Measurements from ENCODE around the gene SLC35A2. TPM values are rescaled to one million over a fixed set of nuclear protein-coding genes. Genes with fewer than 3 reads are reported as not detected.

Gene SLC35A2
- 10 to 100 TPM; 12.7 to 14.1 TPM for total RNA-seq

- peak; percentile 87 for DNase-seq
- POLR2A ChIA-PET = interaction anchor here (0.5 to 3.0 kb wide), 11 partner anchors 14 to 264 kb away, joined by 3 to 21 read pairs (median 5); partner anchors contain the start of genes PQBP1 and TIMM17B
Observed at GRCh38 chrX:48911412-48912182, at the start of gene SLC35A2. Gene SLC35A2 (minus strand): TSS chrX:48911646. CDS start chrX:48911636, 10 bp downstream.

GRCh38 chrX:48960291-48960690 lies 48.8 kb upstream of the SLC35A2 start:
- POLR2A ChIA-PET = no interaction called here

More at GRCh38 chrX:48911412-48912182, at the start of gene SLC35A2:
- H3K36me3 Mint-ChIP-seq = no peaks in the 10 kb centered on the region
- no peaks in the 10 kb centered on the region for H3K9me3 Mint-ChIP-seq
- peaks cover 26% of the 10 kb centered on the region for H3K4me1 Mint-ChIP-seq
- H3K27me3 Mint-ChIP-seq = no peaks in the 10 kb centered on the region
- H3K27ac Mint-ChIP-seq = peak within 1 kb of the TSS; percentile 93
- peak within 1 kb of the TSS; percentile 93 for H3K4me3 Mint-ChIP-seq
- peak; percentile 85 for ATAC-seq (ENCODE audit: low read depth)

GRCh38 chrX:48958635-48959094 lies 47.2 kb upstream of the SLC35A2 start:
- Mint-ChIP-seq H3K9me3 (no peaks in the 10 kb centered on the region), H3K4me3 (peak overlapping the region; percentile 98), H3K27ac (peak overlapping the region; percentile 100), H3K27me3 (no peaks in the 10 kb centered on the region), H3K4me1 (peaks cover 6% of the 10 kb centered on the region), H3K36me3 (no peaks in the 10 kb centered on the region)
- POLR2A ChIA-PET = interaction anchor here (0.6 to 2.6 kb wide), 20 partner anchors 12 to 299 kb away, joined by 3 to 19 read pairs (median 4); partner anchors contain the start of genes GRIPAP1, HDAC6, KCND1 and PQBP1
- ATAC-seq (ENCODE audit: low read depth) = no peak
- DNase-seq = no peak

More at GRCh38 chrX:48960291-48960690, 48.8 kb upstream of the SLC35A2 start:
- Mint-ChIP-seq H3K4me1 (peaks cover 6% of the 10 kb centered on the region), H3K9me3 (no peaks in the 10 kb centered on the region), H3K27ac (no peak overlapping the region), H3K4me3 (peak overlapping the region; percentile 41), H3K27me3 (no peaks in the 10 kb centered on the region), H3K36me3 (peaks cover 2% of the 10 kb centered on the region)
- DNase-seq = no peak
- ATAC-seq (ENCODE audit: low read depth) = no peak

- ATAC-seq (ENCODE audit: low read depth) = peak; percentile 86
- Mint-ChIP-seq H3K4me3 (peak overlapping the region; percentile 98), H3K27me3 (no peaks in the 10 kb centered on the region), H3K9me3 (no peaks in the 10 kb centered on the region), H3K27ac (peak overlapping the region; percentile 100), H3K36me3 (no peaks in the 10 kb centered on the region), H3K4me1 (peaks cover 8% of the 10 kb centered on the region)
- POLR2A ChIA-PET = interaction anchor here (0.6 to 2.6 kb wide), 23 partner anchors 12 to 300 kb away, joined by 3 to 19 read pairs (median 4); partner anchors contain the start of genes GRIPAP1, HDAC6, KCND1 and PQBP1
- peak; percentile 92 for DNase-seq
Observed at GRCh38 chrX:48957827-48958634, 46.6 kb upstream of the SLC35A2 start.

GRCh38 chrX:48957477-48957826 lies 46.0 kb upstream of the SLC35A2 start, which contains the start of gene OTUD5:
Gene OTUD5 (minus strand): TSS chrX:48957607. CDS start chrX:48957570, 37 bp downstream.
- no peaks in the 10 kb centered on the region for H3K9me3 Mint-ChIP-seq
- POLR2A ChIA-PET = interaction anchor here (0.8 to 2.6 kb wide), 10 partner anchors 11 to 158 kb away, joined by 3 to 19 read pairs (median 6); partner anchors contain the start of genes GRIPAP1, HDAC6, PQBP1 and TFE3
- peak within 1 kb of the TSS; percentile 100 for H3K27ac Mint-ChIP-seq
- H3K36me3 Mint-ChIP-seq = no peaks in the 10 kb centered on the region
- peak within 1 kb of the TSS; percentile 98 for H3K4me3 Mint-ChIP-seq
- ATAC-seq (ENCODE audit: low read depth) = peak; percentile 55
- H3K4me1 Mint-ChIP-seq = peaks cover 10% of the 10 kb centered on the region
- H3K27me3 Mint-ChIP-seq = no peaks in the 10 kb centered on the region
- DNase-seq = peak; percentile 79

GRCh38 chrX:48956728-48957414 lies 45.4 kb upstream of the SLC35A2 start:
- POLR2A ChIA-PET = interaction anchor here (0.6 to 1.6 kb wide), 3 partner anchors 20 to 155 kb away, joined by 6 read pairs; partner anchors contain the start of gene HDAC6
- DNase-seq = peak; percentile 52
- peak overlapping the region; percentile 84 for H3K4me3 Mint-ChIP-seq
- ATAC-seq (ENCODE audit: low read depth) = no peak
- H3K27me3 Mint-ChIP-seq = no peaks in the 10 kb centered on the region
- H3K27ac Mint-ChIP-seq = peak overlapping the region; percentile 80
- H3K9me3 Mint-ChIP-seq = no peaks in the 10 kb centered on the region
- no peaks in the 10 kb centered on the region for H3K36me3 Mint-ChIP-seq
- peaks cover 14% of the 10 kb centered on the region for H3K4me1 Mint-ChIP-seq

GRCh38 chrX:48948589-48948988 lies 37.1 kb upstream of the SLC35A2 start:
- peaks cover 20% of the 10 kb centered on the region for H3K4me1 Mint-ChIP-seq
- ATAC-seq (ENCODE audit: low read depth) (no peak), DNase-seq (no peak)
- H3K27ac Mint-ChIP-seq = no peak overlapping the region
- POLR2A ChIA-PET = interaction anchor here (0.6 kb wide), 2 partner anchors 56 to 321 kb away, joined by 3 read pairs; no protein-coding TSS in a partner anchor
- H3K27me3 Mint-ChIP-seq = no peaks in the 10 kb centered on the region
- H3K9me3 Mint-ChIP-seq = no peaks in the 10 kb centered on the region
- H3K4me3 Mint-ChIP-seq = no peak overlapping the region
- H3K36me3 Mint-ChIP-seq = peaks cover 4% of the 10 kb centered on the region

GRCh38 chrX:48945517-48946348 lies 34.3 kb upstream of the SLC35A2 start:
- peak; percentile 52 for DNase-seq
- H3K27ac Mint-ChIP-seq = peak overlapping the region; percentile 54
- H3K4me3 Mint-ChIP-seq = no peak overlapping the region
- no peaks in the 10 kb centered on the region for H3K27me3 Mint-ChIP-seq
- peak; percentile 43 for ATAC-seq (ENCODE audit: low read depth)
- POLR2A ChIA-PET = interaction anchor here (0.7 to 1.8 kb wide), 2 partner anchors 12 to 97 kb away, joined by 3 to 5 read pairs; partner anchors contain the start of gene OTUD5
- peaks cover 17% of the 10 kb centered on the region for H3K36me3 Mint-ChIP-seq
- H3K4me1 Mint-ChIP-seq = peaks cover 29% of the 10 kb centered on the region
- no peaks in the 10 kb centered on the region for H3K9me3 Mint-ChIP-seq

GRCh38 chrX:48942895-48943294 lies 31.4 kb upstream of the SLC35A2 start:
- H3K27ac Mint-ChIP-seq = peak overlapping the region; percentile 25
- ATAC-seq (ENCODE audit: low read depth) (no peak), DNase-seq (no peak)
- peaks cover 20% of the 10 kb centered on the region for H3K36me3 Mint-ChIP-seq
- POLR2A ChIA-PET = interaction anchor here (1.6 to 7.2 kb wide), 2 partner anchors 24 to 31 kb away, joined by 5 to 51 read pairs; partner anchors contain the start of genes PIM2 and SLC35A2
- H3K4me1 Mint-ChIP-seq = peaks cover 53% of the 10 kb centered on the region
- H3K9me3 Mint-ChIP-seq = no peaks in the 10 kb centered on the region
- no peak overlapping the region for H3K4me3 Mint-ChIP-seq
- H3K27me3 Mint-ChIP-seq = no peaks in the 10 kb centered on the region

GRCh38 chrX:48940404-48940955 lies 29.0 kb upstream of the SLC35A2 start:
- no peak for ATAC-seq (ENCODE audit: low read depth)
- peaks cover 26% of the 10 kb centered on the region for H3K36me3 Mint-ChIP-seq
- DNase-seq = no peak
- no peaks in the 10 kb centered on the region for H3K27me3 Mint-ChIP-seq
- POLR2A ChIA-PET = interaction anchor here (1.0 to 7.2 kb wide), 5 partner anchors 21 to 139 kb away, joined by 3 to 51 read pairs (median 8); partner anchors contain the start of genes HDAC6, PIM2, PQBP1 and SLC35A2
- H3K27ac Mint-ChIP-seq = peak overlapping the region; percentile 96
- H3K4me1 Mint-ChIP-seq = peaks cover 62% of the 10 kb centered on the region
- no peaks in the 10 kb centered on the region for H3K9me3 Mint-ChIP-seq
- H3K4me3 Mint-ChIP-seq = peak overlapping the region; percentile 55

- POLR2A ChIA-PET = interaction anchor here (1.0 to 7.2 kb wide), 7 partner anchors 19 to 256 kb away, joined by 3 to 51 read pairs (median 5); partner anchors contain the start of genes HDAC6, PIM2, PQBP1 and SLC35A2
- H3K36me3 Mint-ChIP-seq = peaks cover 33% of the 10 kb centered on the region
- peak; percentile 40 for DNase-seq
- no peaks in the 10 kb centered on the region for H3K27me3 Mint-ChIP-seq
- H3K27ac Mint-ChIP-seq = peak overlapping the region; percentile 96
- ATAC-seq (ENCODE audit: low read depth) = peak; percentile 30
- H3K9me3 Mint-ChIP-seq = no peaks in the 10 kb centered on the region
- H3K4me1 Mint-ChIP-seq = peaks cover 68% of the 10 kb centered on the region
- peak overlapping the region; percentile 78 for H3K4me3 Mint-ChIP-seq
Observed at GRCh38 chrX:48939524-48940228, 28.2 kb upstream of the SLC35A2 start.

All from activated naive CD8-positive, alpha-beta T cell treated with anti-CD3 and anti-CD28 coated beads, Interleukin-2, amount 10 ng/mL, durations not matched to agents 7 days and 5 days (primary cell).